Gastrocnemius medialis (tissue), 4 donors: ENCODE data around the gene SELENBP1. TPM values are rescaled to one million over a fixed set of nuclear protein-coding genes. Genes with fewer than 3 reads are reported as not detected.

Experiments used
- ATAC-seq, 2 donors: fragments of 150-250 bp; one replicate each; pipeline ENCODE4 v1.9.1; 2016
- DNase-seq, 2 donors: peaks; one replicate each; pipeline ENCODE4 v3.0.0-alpha.2; 2019
- H3K27ac ChIP-seq, 4 donors: fragments of 200-600 bp; sonication (generic); 1 replicate in 1 of 4; 2 replicates in 3 of 4; pipeline ENCODE4 v1.5.1; 2016 to 2018; ENCODE audit warnings: mild to moderate bottlenecking in 2 of 4, moderate library complexity in 1 of 4
- H3K27me3 ChIP-seq, 3 donors: fragments of 200-600 bp; sonication (generic) in 2 of 3; 1 replicate in 1 of 3; 2 replicates in 2 of 3; pipeline versions ENCODE4 v1.5.1 to v1.6.0; 2016 to 2019; ENCODE audit warnings: mild to moderate bottlenecking in 1 of 3, moderate library complexity in 1 of 3
- H3K36me3 ChIP-seq, 2 donors: fragments of 200-600 bp; sonication (generic) in 1 of 2; one replicate each; pipeline ENCODE4 v1.5.1; 2017 to 2018
- H3K4me1 ChIP-seq, 2 donors: fragments of 200-600 bp; sonication (generic) in 1 of 2; one replicate each; pipeline ENCODE4 v1.5.1; 2016 to 2017; ENCODE audit warnings: mild to moderate bottlenecking in 2 of 2
- H3K4me3 ChIP-seq, 4 donors: fragments of 200-600 bp; sonication (generic) in 3 of 4; 1 replicate in 1 of 4; 2 replicates in 3 of 4; pipeline ENCODE4 v1.5.1; 2016 to 2019; ENCODE audit warnings: mild to moderate bottlenecking in 2 of 4
- H3K9me3 ChIP-seq, 3 donors: fragments of 200-600 bp; sonication (generic) in 2 of 3; 1 replicate in 1 of 3; 2 replicates in 2 of 3; pipeline ENCODE4 v1.5.1; 2016 to 2019
- CTCF ChIP-seq, 5 experiments: fragments of 450-650 bp in 3 of 5; fragments of 200-600 bp in 2 of 5; sonication (generic) in 2 of 5; IDR thresholded peaks in 4 of 5; conservative IDR thresholded peaks in 1 of 5; 1 replicate in 4 of 5; 2 replicates in 1 of 5; pipeline ENCODE4 v1.5.1; 2016 to 2019; ENCODE audit warnings: antibody characterized with exemption in 5 of 5, mild to moderate bottlenecking in 3 of 5, moderate library complexity in 3 of 5
- POLR2A ChIP-seq, 2 donors: fragments of 450-650 bp; IDR thresholded peaks; one replicate each; pipeline ENCODE4 v1.6.1; 2017; ENCODE audit warnings: antibody characterized with exemption in 2 of 2, mild to moderate bottlenecking in 2 of 2, moderate library complexity in 2 of 2
- in situ Hi-C, 4 donors: fragments of 200-750 bp; cut with MboI; loops; one replicate each; pipeline versions ENCODE4 v1.15.0 to v1.8.0; 2017; ENCODE audit warnings: low sequenced_read_pairs in 4 of 4
- intact Hi-C: fragments of 100-400 bp; cut with DNase I; formaldehyde crosslinking; loops from one replicate; pipeline ENCODE4 v1.15.1; 2023; ENCODE audit warnings: low total_unique reads
- total RNA-seq, 4 donors: library from RNA; depleted of rRNA; stranded (reverse); fragments of >200 nt; gene quantifications; one replicate each; pipeline versions ENCODE4 v1.1.0 to v1.2.3, GENCODE V29; 2016

SELENBP1 gene
- total RNA-seq, 4 donors from 2014 or later, result 30.9 to 70.2 (median 42.3) TPM

GRCh38 chr1:151343587-151343986 lies 28.9 kb downstream of the SELENBP1 start:
- no peak for ATAC-seq
- TF ChIP-seq CTCF (IDR thresholded peaks at IDR 0.05 in 4 of 5, conservative IDR thresholded peaks at IDR 0.05 in 1 of 5), result no peak
- Histone ChIP-seq H3K27ac (no peak overlapping the region), H3K9me3 (no peaks in the 10 kb centered on the region), H3K36me3 (peaks cover 0 to 25% of the 10 kb centered on the region in 2 donors), H3K4me1 (peaks cover 0 to 13% of the 10 kb centered on the region in 2 donors), H3K4me3 (no peak overlapping the region), H3K27me3 (no peaks in the 10 kb centered on the region)
- intact Hi-C loops, result loop anchor here (5.0 kb wide), 1 partner anchor 146 kb away; the partner anchor contains the start of gene PIP5K1A
- in situ Hi-C loops, result loop anchor here (5.0 to 10.0 kb wide), 2 partner anchors 41 to 149 kb away; partner anchors contain the start of genes PIP5K1A (in 1 of the 4) and VPS72 (in 1 of the 4)
- no peak for DNase-seq

- TF ChIP-seq POLR2A (IDR thresholded peaks at IDR 0.05) (no peak), CTCF (IDR thresholded peaks at IDR 0.05 in 4 of 5, conservative IDR thresholded peaks at IDR 0.05 in 1 of 5) (no peak)
- intact Hi-C loops (loop anchor here (5.0 kb wide), 1 partner anchor 145 kb away; the partner anchor contains the start of gene PIP5K1A), in situ Hi-C loops (loop anchor here (5.0 to 10.0 kb wide), 2 partner anchors 40 to 148 kb away; partner anchors contain the start of genes PIP5K1A (in 1 of the 4) and VPS72 (in 1 of the 4))
- Histone ChIP-seq H3K36me3 (peaks cover 0 to 25% of the 10 kb centered on the region in 2 donors), H3K27me3 (no peaks in the 10 kb centered on the region), H3K4me3 (no peak overlapping the region), H3K9me3 (no peaks in the 10 kb centered on the region), H3K4me1 (peaks cover 0 to 9% of the 10 kb centered on the region in 2 donors), H3K27ac (no peak overlapping the region)
- no peak for DNase-seq
- ATAC-seq, result no peak
Measured at GRCh38 chr1:151342569-151342968, 29.9 kb downstream of the SELENBP1 start.

GRCh38 chr1:151342021-151342420 lies 30.5 kb downstream of the SELENBP1 start:
- H3K36me3 ChIP-seq, result peaks cover 0 to 25% of the 10 kb centered on the region in 2 donors
- peaks cover 0 to 8% of the 10 kb centered on the region in 2 donors for H3K4me1 ChIP-seq
- DNase-seq (no peak), ATAC-seq (no peak)
- no peak overlapping the region for H3K27ac ChIP-seq
- in situ Hi-C loops (loop anchor here (5.0 to 10.0 kb wide), 2 partner anchors 40 to 147 kb away; partner anchors contain the start of genes PIP5K1A (in 1 of the 4) and VPS72 (in 1 of the 4)), intact Hi-C loops (loop anchor here (5.0 kb wide), 1 partner anchor 145 kb away; the partner anchor contains the start of gene PIP5K1A)
- H3K9me3 ChIP-seq, result no peaks in the 10 kb centered on the region
- TF ChIP-seq POLR2A (IDR thresholded peaks at IDR 0.05) (no peak), CTCF (IDR thresholded peaks at IDR 0.05 in 4 of 5, conservative IDR thresholded peaks at IDR 0.05 in 1 of 5) (no peak)
- no peak overlapping the region for H3K4me3 ChIP-seq
- no peaks in the 10 kb centered on the region for H3K27me3 ChIP-seq

- no peak for DNase-seq
- no peak for TF ChIP-seq POLR2A (IDR thresholded peaks at IDR 0.05)
- peak; percentile 74 to 84 (median 82) for TF ChIP-seq CTCF (IDR thresholded peaks at IDR 0.05 in 4 of 5, conservative IDR thresholded peaks at IDR 0.05 in 1 of 5)
- intact Hi-C loops (loop anchor here (1.0 to 5.0 kb wide), 2 partner anchors 40 to 144 kb away; partner anchors contain the start of gene PIP5K1A), in situ Hi-C loops (loop anchor here (5.0 to 10.0 kb wide), 2 partner anchors 39 to 146 kb away; partner anchors contain the start of genes PIP5K1A (in 1 of the 4) and VPS72 (in 1 of the 4))
- H3K27me3 ChIP-seq, result no peaks in the 10 kb centered on the region
- peak overlapping the region in 3 of 4 donors; percentile 5 to 55 (median 52) for H3K27ac ChIP-seq
- peak; percentile 85 to 92 for ATAC-seq
- H3K4me3 ChIP-seq, result no peak overlapping the region
- H3K4me1 ChIP-seq, result peaks cover 0 to 3% of the 10 kb centered on the region in 2 donors
- H3K36me3 ChIP-seq, result peaks cover 0 to 25% of the 10 kb centered on the region in 2 donors
- no peaks in the 10 kb centered on the region for H3K9me3 ChIP-seq
Measured at GRCh38 chr1:151340870-151341754, 31.4 kb downstream of the SELENBP1 start.
